GM23248 (cell line): ENCODE data around the gene TTC39B. TPM values are rescaled to one million over a fixed set of nuclear protein-coding genes. Genes with fewer than 3 reads are reported as not detected.

ENCODE experiments used
- DNase-seq: peaks from one replicate; pipeline ENCODE4 v3.0.0-alpha.2; 2015
- H2AFZ ChIP-seq: fragments of 200-600 bp; sonication (generic); 2 replicates; pipeline ENCODE4 v1.6.1; 2016; ENCODE audit warnings: antibody characterized with exemption
- H3F3A ChIP-seq: fragments of 200-600 bp; sonication (generic); 2 replicates; pipeline ENCODE4 v1.6.1; 2016; ENCODE audit warnings: mild to moderate bottlenecking, antibody characterized with exemption, mixed run types; ENCODE audit not compliant: insufficient read depth
- H3K27ac ChIP-seq: fragments of 200-600 bp; sonication (generic); 2 replicates; pipeline ENCODE4 v1.5.1; 2016; ENCODE audit warnings: mild to moderate bottlenecking
- H3K27me3 ChIP-seq: fragments of 200-600 bp; sonication (generic); replicated peaks from 2 replicates; pipeline ENCODE4 v1.6.1; 2016; ENCODE audit warnings: mild to moderate bottlenecking; ENCODE audit not compliant: insufficient read depth
- H3K36me3 ChIP-seq: fragments of 200-600 bp; sonication (generic); 2 replicates; pipeline ENCODE4 v1.6.1; 2016; ENCODE audit warnings: low read depth, mild to moderate bottlenecking
- H3K4me1 ChIP-seq: fragments of 200-600 bp; sonication (generic); 2 replicates; pipeline ENCODE4 v1.6.1; 2016; ENCODE audit warnings: mild to moderate bottlenecking; ENCODE audit not compliant: insufficient read depth
- H3K4me2 ChIP-seq: fragments of 200-600 bp; sonication (generic); one replicate; pipeline ENCODE4 v1.6.1; 2016; ENCODE audit warnings: mild to moderate bottlenecking; ENCODE audit not compliant: unreplicated experiment
- H3K4me3 ChIP-seq: fragments of 200-600 bp; sonication (generic); 2 replicates; pipeline ENCODE4 v1.5.1; 2016; ENCODE audit warnings: mild to moderate bottlenecking
- H3K79me2 ChIP-seq: fragments of 200-600 bp; sonication (generic); 2 replicates; pipeline ENCODE4 v1.6.1; 2016; ENCODE audit warnings: mild to moderate bottlenecking; ENCODE audit not compliant: insufficient read depth
- H3K9ac ChIP-seq: fragments of 200-600 bp; sonication (generic); 2 replicates; pipeline ENCODE4 v1.6.1; 2016; ENCODE audit warnings: mild to moderate bottlenecking
- H3K9me2 ChIP-seq: fragments of 200-600 bp; sonication (generic); 2 replicates; pipeline ENCODE4 v1.6.1; 2016; ENCODE audit warnings: mixed run types, mild to moderate bottlenecking, moderate library complexity; ENCODE audit not compliant: insufficient read depth
- H3K9me3 ChIP-seq: fragments of 200-600 bp; sonication (generic); one replicate; pipeline ENCODE4 v1.6.1; 2017; ENCODE audit warnings: low read depth
- H4K20me1 ChIP-seq: fragments of 200-600 bp; sonication (generic); 2 replicates; pipeline ENCODE4 v1.6.0; 2016; ENCODE audit not compliant: insufficient read depth
- EZH2 ChIP-seq: fragments of 200-600 bp; sonication (generic); IDR thresholded peaks from 2 replicates; pipeline ENCODE4 v1.6.1; 2018; ENCODE audit warnings: antibody characterized with exemption, mild to moderate bottlenecking; ENCODE audit not compliant: insufficient read depth, poor library complexity, severe bottlenecking
- EZH2phosphoT487 ChIP-seq: fragments of 200-600 bp; sonication (generic); IDR thresholded peaks from 2 replicates; pipeline ENCODE4 v1.6.1; 2018; ENCODE audit warnings: antibody characterized with exemption, moderate library complexity, mild to moderate bottlenecking, low read depth; ENCODE audit not compliant: insufficient read depth
- WGBS, 2 experiments: methylation state at CpG; one replicate each; pipeline ENCODE4 v1.1.6; 2015 to 2017; ENCODE audit warnings: low lambda C conversion rate in 2 of 2, low coverage in 1 of 2; ENCODE audit errors: missing lambda C conversion rate in 2 of 2; 5-methylcytosine and 5-hydroxymethylcytosine counted together
- in situ Hi-C: fragments of 300-500 bp; cut with MboI; formaldehyde crosslinking; loops from 2 replicates; pipeline ENCODE4 v1.15.0; 2020
- polyA plus RNA-seq: library from polyadenylated mRNA; unstranded; fragments of >200 nt; fragmentation: Nextera tagmentation; extraction: Ambion mirVana; gene quantifications from 2 replicates; pipeline ENCODE4 v1.2.1, GENCODE V29; 2016
- small RNA-seq: library from RNA; depleted of rRNA; stranded (forward); fragments of <200 nt; gene quantifications from one replicate; pipeline ENCODE3, GENCODE V24; 2014; ENCODE audit warnings: low read depth, low replicate concordance
- total RNA-seq: library from RNA; depleted of rRNA; stranded (reverse); fragments of >200 nt; shearing (Covaris generic); gene quantifications from 2 replicates; pipeline ENCODE4 v1.2.3, GENCODE V29; 2014; rRNA removed

Gene TTC39B
- total and polyA plus RNA-seq, 2 experiments from 2014 or later = 6.3 to 10.9 TPM

DNA sequence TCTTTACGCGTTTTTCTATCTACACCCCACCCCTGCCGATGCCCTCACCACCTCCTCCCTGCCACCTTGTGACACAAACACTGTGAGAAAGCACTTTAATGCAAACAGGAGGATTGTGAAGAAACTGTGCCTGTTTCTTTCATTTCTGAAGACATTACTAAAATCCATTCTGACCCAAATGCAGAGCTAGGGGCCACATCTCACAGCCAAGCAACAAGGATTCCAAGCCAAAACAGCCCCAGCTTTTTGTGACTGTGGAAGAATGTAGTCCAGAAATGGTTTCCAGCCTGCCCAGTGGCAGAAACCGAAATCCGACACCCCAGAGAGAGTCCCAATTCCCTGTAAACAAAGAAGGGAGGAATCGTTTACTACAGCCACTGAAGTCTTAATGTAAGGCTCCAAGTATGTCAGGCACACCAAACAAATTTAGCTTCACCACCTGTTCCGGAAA is 190.9 kb downstream of the TTC39B start:
- Histone ChIP-seq H3K4me3 (no peak overlapping the region), H3K79me2 (no peaks in the 10 kb centered on the region), H3K9ac (no peak overlapping the region), H3K36me3 (no peaks in the 10 kb centered on the region), H3K9me2 (no peaks in the 10 kb centered on the region), H3K27ac (no peak overlapping the region), H3K4me2 (no peak overlapping the region), H4K20me1 (no peaks in the 10 kb centered on the region), H3F3A (no peaks in the 10 kb centered on the region), H2AFZ (no peak overlapping the region), H3K9me3 (no peaks in the 10 kb centered on the region), H3K27me3 (peaks cover 46% of the 10 kb centered on the region), H3K4me1 (no peaks in the 10 kb centered on the region)
- WGBS, 2 experiments = 3 to 6% methylated on average over 7 of the region's 7 CpGs
- TF ChIP-seq EZH2 = no peak
- TF ChIP-seq EZH2phosphoT487 = no peak
- in situ Hi-C loops = no loop called here
- no peak for DNase-seq

DNA sequence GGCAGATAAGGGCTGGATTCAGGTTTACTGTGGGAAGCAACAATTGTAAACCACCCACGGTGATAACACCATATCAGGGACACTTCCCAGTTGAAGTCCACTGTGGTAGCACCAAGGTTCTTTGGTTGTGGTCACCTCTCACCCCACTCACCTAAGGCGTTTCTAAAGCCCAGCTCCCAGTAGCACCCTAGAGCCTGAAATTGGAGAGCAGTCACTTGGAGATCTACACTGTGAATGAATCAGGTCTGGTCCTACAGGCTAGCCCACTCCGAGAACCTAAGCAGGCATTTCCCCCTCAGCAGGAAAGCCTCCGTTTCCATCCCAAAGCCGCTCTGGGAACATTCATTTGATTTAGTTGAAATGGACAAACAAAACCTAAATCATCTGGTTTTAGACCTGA is 191.3 kb downstream of the TTC39B start:
- Histone ChIP-seq H3F3A (no peaks in the 10 kb centered on the region), H3K36me3 (no peaks in the 10 kb centered on the region), H3K9me3 (no peaks in the 10 kb centered on the region), H3K4me3 (no peak overlapping the region), H3K9me2 (no peaks in the 10 kb centered on the region), H2AFZ (no peak overlapping the region), H3K79me2 (no peaks in the 10 kb centered on the region), H3K4me2 (no peak overlapping the region), H3K27me3 (peaks cover 42% of the 10 kb centered on the region), H3K9ac (no peak overlapping the region), H3K27ac (no peak overlapping the region), H3K4me1 (no peaks in the 10 kb centered on the region), H4K20me1 (no peaks in the 10 kb centered on the region)
- in situ Hi-C loops = no loop called here
- 66 to 70% methylated on average over 5 of the region's 5 CpGs for WGBS, 2 experiments
- no peak for TF ChIP-seq EZH2
- no peak for TF ChIP-seq EZH2phosphoT487
- DNase-seq = no peak

GRCh38 chr9:15115041-15115440 is 192.0 kb downstream of the TTC39B start:
- TF ChIP-seq EZH2 = no peak
- TF ChIP-seq EZH2phosphoT487 = no peak
- Histone ChIP-seq H3K4me1 (no peaks in the 10 kb centered on the region), H3K36me3 (no peaks in the 10 kb centered on the region), H3K79me2 (no peaks in the 10 kb centered on the region), H3K9me2 (no peaks in the 10 kb centered on the region), H4K20me1 (no peaks in the 10 kb centered on the region), H3K4me3 (no peak overlapping the region), H3F3A (no peaks in the 10 kb centered on the region), H3K9me3 (no peaks in the 10 kb centered on the region), H2AFZ (no peak overlapping the region), H3K4me2 (no peak overlapping the region), H3K9ac (no peak overlapping the region), H3K27ac (no peak overlapping the region), H3K27me3 (peaks cover 36% of the 10 kb centered on the region)
- in situ Hi-C loops = no loop called here
- WGBS, 2 experiments = 66 to 69% methylated on average over 2 of the region's 2 CpGs
- DNase-seq = no peak

Small RNA genes within 50 kb of the gene (small RNA-seq; reads per million reads assigned to genes)
- gene RNU6-559P = not detected

Other genes with a start within 250 kb of the TTC39B start
- 34.8 and 44.3 TPM in 2 replicates for gene SNAPC3, start 115.7 kb upstream of the TTC39B start, total RNA-seq
- gene SNAPC3, start 115.7 kb upstream of the TTC39B start, polyA plus RNA-seq = 31.2 and 31.9 TPM in 2 replicates
- gene PSIP1, start 203.8 kb upstream of the TTC39B start, total RNA-seq = 31.2 and 36.9 TPM in 2 replicates
- 49.9 and 58.0 TPM in 2 replicates for gene PSIP1, start 203.8 kb upstream of the TTC39B start, polyA plus RNA-seq
- gene CCDC171, start 245.8 kb upstream of the TTC39B start, total RNA-seq = 0.76 and 3.5 TPM in 2 replicates
- gene CCDC171, start 245.8 kb upstream of the TTC39B start, polyA plus RNA-seq = 0.96 and 0.99 TPM in 2 replicates